Measurements from ENCODE around the gene SLC7A5.
"Not testable (repeated sequence)": the region's sequence is repeated elsewhere in the genome, so short reads cannot be mapped to it uniquely, and the experiment has no call there.

SLC7A5 gene

GRCh38 chr16:87828907-87829621, 40.2 kb downstream of the SLC7A5 start:
- no peak for DNase-seq

GRCh38 chr16:87828071-87828906, 41.0 kb downstream of the SLC7A5 start:
- no peak for DNase-seq
- in situ Hi-C loops (cut with HindIII; ENCODE audit: low pct_ligation_motif_present, low pct_unique_long_range_greater_than_20kb, low sequenced_read_pairs), result no loop called here

More at GRCh38 chr16:87828907-87829621, 40.2 kb downstream of the SLC7A5 start:
- in situ Hi-C loops (cut with HindIII; ENCODE audit: low pct_ligation_motif_present, low pct_unique_long_range_greater_than_20kb, low sequenced_read_pairs), result no loop called here

- in situ Hi-C loops (cut with HindIII; ENCODE audit: low pct_ligation_motif_present, low pct_unique_long_range_greater_than_20kb, low sequenced_read_pairs); DNase-seq: not testable (repeated sequence)
Observed at GRCh38 chr16:87827588-87827915, 41.8 kb downstream of the SLC7A5 start.

GRCh38 chr16:87826798-87827587, 42.3 kb downstream of the SLC7A5 start:
- in situ Hi-C loops (cut with HindIII; ENCODE audit: low pct_ligation_motif_present, low pct_unique_long_range_greater_than_20kb, low sequenced_read_pairs), result no loop called here

GRCh38 chr16:87826407-87826797, 42.9 kb downstream of the SLC7A5 start:
- in situ Hi-C loops (cut with HindIII; ENCODE audit: low pct_ligation_motif_present, low pct_unique_long_range_greater_than_20kb, low sequenced_read_pairs); DNase-seq: not testable (repeated sequence)

More at GRCh38 chr16:87826798-87827587, 42.3 kb downstream of the SLC7A5 start:
- no peak for DNase-seq

GRCh38 chr16:87825842-87826120, 43.5 kb downstream of the SLC7A5 start:
- in situ Hi-C loops (cut with HindIII; ENCODE audit: low pct_ligation_motif_present, low pct_unique_long_range_greater_than_20kb, low sequenced_read_pairs); DNase-seq: not testable (repeated sequence)

- in situ Hi-C loops (cut with HindIII; ENCODE audit: low pct_ligation_motif_present, low pct_unique_long_range_greater_than_20kb, low sequenced_read_pairs), result no loop called here
- no peak for DNase-seq
Observed at GRCh38 chr16:87824991-87825841, 44.1 kb downstream of the SLC7A5 start.

- DNase-seq, result no peak
- in situ Hi-C loops (cut with HindIII; ENCODE audit: low pct_ligation_motif_present, low pct_unique_long_range_greater_than_20kb, low sequenced_read_pairs), result no loop called here
Observed at GRCh38 chr16:87824016-87824990, 45.0 kb downstream of the SLC7A5 start.

- in situ Hi-C loops (cut with HindIII; ENCODE audit: low pct_ligation_motif_present, low pct_unique_long_range_greater_than_20kb, low sequenced_read_pairs), result no loop called here
- DNase-seq, result no peak
Observed at GRCh38 chr16:87823181-87823929, 46.0 kb downstream of the SLC7A5 start.

- no peak for DNase-seq
- in situ Hi-C loops (cut with HindIII; ENCODE audit: low pct_ligation_motif_present, low pct_unique_long_range_greater_than_20kb, low sequenced_read_pairs), result no loop called here
Observed at GRCh38 chr16:87822108-87822970, 47.0 kb downstream of the SLC7A5 start.

GRCh38 chr16:87821376-87822107, 47.8 kb downstream of the SLC7A5 start:
- in situ Hi-C loops (cut with HindIII; ENCODE audit: low pct_ligation_motif_present, low pct_unique_long_range_greater_than_20kb, low sequenced_read_pairs), result no loop called here
- DNase-seq, result no peak

GRCh38 chr16:87819983-87820382, 49.3 kb downstream of the SLC7A5 start:
- no peak for DNase-seq
- in situ Hi-C loops (cut with HindIII; ENCODE audit: low pct_ligation_motif_present, low pct_unique_long_range_greater_than_20kb, low sequenced_read_pairs), result no loop called here

- in situ Hi-C loops (cut with HindIII; ENCODE audit: low pct_ligation_motif_present, low pct_unique_long_range_greater_than_20kb, low sequenced_read_pairs), result no loop called here
- DNase-seq, result no peak
Observed at GRCh38 chr16:87819282-87819681, 50.0 kb downstream of the SLC7A5 start.

- in situ Hi-C loops (cut with HindIII; ENCODE audit: low pct_ligation_motif_present, low pct_unique_long_range_greater_than_20kb, low sequenced_read_pairs), result no loop called here
- DNase-seq, result no peak
Observed at GRCh38 chr16:87818533-87819161, 50.7 kb downstream of the SLC7A5 start.

GRCh38 chr16:87817910-87818309, 51.4 kb downstream of the SLC7A5 start:
- no peak for DNase-seq
- in situ Hi-C loops (cut with HindIII; ENCODE audit: low pct_ligation_motif_present, low pct_unique_long_range_greater_than_20kb, low sequenced_read_pairs), result no loop called here
